Activated CD8-positive, alpha-beta T cell treated with anti-CD3 and anti-CD28 coated beads, Interleukin-2, amount 10 ng/mL, durations not matched to agents 7 days and 5 days (primary cell): Measurements from ENCODE around the gene OR7G1. TPM values are rescaled to one million over a fixed set of nuclear protein-coding genes. Genes with fewer than 3 reads are reported as not detected.

Experiments used
- ATAC-seq: fragments of 150-1000 bp; cut with Tn5 transposase; one replicate; pipeline ENCODE4 v1.10.0; 2021; ENCODE audit warnings: moderate library complexity
- CTCF ChIA-PET: fragments of 350-600 bp; sonication (Branson Sonifier 250); formaldehyde crosslinking; loops from one replicate; lab custom pipeline; 2021; ENCODE audit warnings: antibody characterized with exemption; lab: Charles Lee
- POLR2A ChIA-PET: fragments of 350-600 bp; sonication (Branson Sonifier 250); formaldehyde crosslinking; loops from one replicate; lab custom pipeline; 2021; ENCODE audit warnings: antibody characterized with exemption; lab: Charles Lee
- DNase-seq: peaks from one replicate; pipeline ENCODE4 v3.0.0-alpha.2; 2020
- H3K27ac Mint-ChIP-seq: one replicate; pipeline ENCODE4 v1.8.0; 2021; ENCODE audit warnings: mild to moderate bottlenecking, mixed read lengths
- H3K27me3 Mint-ChIP-seq: one replicate; pipeline ENCODE4 v1.8.0; 2021; ENCODE audit warnings: low read depth, mixed read lengths
- H3K36me3 Mint-ChIP-seq: one replicate; pipeline ENCODE4 v1.8.0; 2021; ENCODE audit warnings: low read depth, mixed read lengths
- H3K4me1 Mint-ChIP-seq: one replicate; pipeline ENCODE4 v1.8.0; 2021; ENCODE audit warnings: low read depth, mixed read lengths
- H3K4me3 Mint-ChIP-seq: one replicate; pipeline ENCODE4 v1.8.0; 2021; ENCODE audit warnings: mild to moderate bottlenecking, mixed read lengths
- H3K9me3 Mint-ChIP-seq: one replicate; pipeline ENCODE4 v1.8.0; 2022; ENCODE audit warnings: mixed read lengths; ENCODE audit not compliant: insufficient read depth
- total RNA-seq, 2 experiments: library from RNA; stranded (reverse); gene quantifications; one replicate each; pipeline ENCODE4 v1.2.3, GENCODE V29; 2021

The OR7G1 gene
- total RNA-seq, 2 experiments from 2014 or later, result not detected

GRCh38 chr19:9140159-9140874 lies 24.8 kb upstream of the OR7G1 start, which contains the start of gene ZNF317:
TSS of gene ZNF317 (plus strand) at chr19:9140397. CDS start at chr19:9156017, 15,620 bp downstream.
- ChIA-PET POLR2A (interaction anchor here (1.1 kb wide), 1 partner anchor 684 kb away, joined by 3 read pairs; no protein-coding TSS in a partner anchor), CTCF (interaction anchor here (1.3 kb wide), 1 partner anchor 65 kb away, joined by 4 read pairs; no protein-coding TSS in a partner anchor)
- peak within 1 kb of the TSS; percentile 98 for H3K27ac Mint-ChIP-seq
- H3K27me3 Mint-ChIP-seq, result no peaks in the 10 kb centered on the region
- peaks cover 24% of the 10 kb centered on the region for H3K9me3 Mint-ChIP-seq
- DNase-seq (peak; percentile 95), ATAC-seq (peak; percentile 96)
- peaks cover 44% of the 10 kb centered on the region for H3K36me3 Mint-ChIP-seq
- peaks cover 44% of the 10 kb centered on the region for H3K4me1 Mint-ChIP-seq
- H3K4me3 Mint-ChIP-seq, result peak within 1 kb of the TSS; percentile 96

- H3K4me1 Mint-ChIP-seq, result peaks cover 42% of the 10 kb centered on the region
- H3K9me3 Mint-ChIP-seq, result peaks cover 18% of the 10 kb centered on the region
- H3K36me3 Mint-ChIP-seq, result peaks cover 38% of the 10 kb centered on the region
- ATAC-seq (peak; percentile 12), DNase-seq (no peak)
- H3K4me3 Mint-ChIP-seq, result peak overlapping the region; percentile 96
- H3K27ac Mint-ChIP-seq, result peak overlapping the region; percentile 98
- H3K27me3 Mint-ChIP-seq, result no peaks in the 10 kb centered on the region
- ChIA-PET CTCF (interaction anchor here (1.3 kb wide), 1 partner anchor 66 kb away, joined by 4 read pairs; no protein-coding TSS in a partner anchor), POLR2A (interaction anchor here (1.1 kb wide), 1 partner anchor 684 kb away, joined by 3 read pairs; no protein-coding TSS in a partner anchor)
These were observed 24.1 kb upstream of the OR7G1 start for GRCh38 chr19:9139609-9140158.

- Mint-ChIP-seq H3K27ac (no peak overlapping the region), H3K9me3 (no peaks in the 10 kb centered on the region), H3K36me3 (no peaks in the 10 kb centered on the region), H3K4me3 (no peak overlapping the region), H3K4me1 (peaks cover 18% of the 10 kb centered on the region), H3K27me3 (peaks cover 6% of the 10 kb centered on the region)
- CTCF ChIA-PET, result no interaction called here
- no peak for DNase-seq
- ATAC-seq, result no peak
- POLR2A ChIA-PET, result no interaction called here
These were observed 16.9 kb upstream of the OR7G1 start for GRCh38 chr19:9132422-9132821.

- Mint-ChIP-seq H3K27me3 (peaks cover 12% of the 10 kb centered on the region), H3K27ac (peak overlapping the region; percentile 47), H3K36me3 (no peaks in the 10 kb centered on the region), H3K9me3 (no peaks in the 10 kb centered on the region), H3K4me1 (peaks cover 10% of the 10 kb centered on the region), H3K4me3 (no peak overlapping the region)
- DNase-seq (peak; percentile 28), ATAC-seq (peak; percentile 67)
- POLR2A ChIA-PET, result no interaction called here
- CTCF ChIA-PET, result interaction anchor here (1.0 kb wide), 1 partner anchor 74 kb away, joined by 4 read pairs; no protein-coding TSS in a partner anchor
These were observed 15.4 kb upstream of the OR7G1 start for GRCh38 chr19:9130965-9131364.

- Mint-ChIP-seq H3K27ac (no peak overlapping the region), H3K36me3 (no peaks in the 10 kb centered on the region), H3K4me3 (no peak overlapping the region), H3K27me3 (peaks cover 8% of the 10 kb centered on the region), H3K4me1 (peaks cover 9% of the 10 kb centered on the region), H3K9me3 (no peaks in the 10 kb centered on the region)
- ChIA-PET CTCF (no interaction called here), POLR2A (no interaction called here)
- ATAC-seq (no peak), DNase-seq (no peak)
These were observed 12.6 kb upstream of the OR7G1 start for GRCh38 chr19:9128171-9128570.

GRCh38 chr19:9126900-9127405 lies 11.4 kb upstream of the OR7G1 start, which contains the start of gene OR7G3:
TSS of gene OR7G3 (minus strand) at chr19:9126950. CDS start at chr19:9126950, 0 bp downstream.
- H3K4me3 Mint-ChIP-seq, result no peak within 1 kb of the TSS
- no peak for DNase-seq
- CTCF ChIA-PET, result no interaction called here
- no peaks in the 10 kb centered on the region for H3K36me3 Mint-ChIP-seq
- H3K4me1 Mint-ChIP-seq, result peaks cover 9% of the 10 kb centered on the region
- no peaks in the 10 kb centered on the region for H3K9me3 Mint-ChIP-seq
- POLR2A ChIA-PET, result interaction anchor here (0.7 kb wide), 1 partner anchor 298 kb away, joined by 4 read pairs; no protein-coding TSS in a partner anchor
- ATAC-seq, result no peak
- H3K27ac Mint-ChIP-seq, result no peak within 1 kb of the TSS
- peaks cover 8% of the 10 kb centered on the region for H3K27me3 Mint-ChIP-seq

- CTCF ChIA-PET, result no interaction called here
- Mint-ChIP-seq H3K27me3 (peaks cover 10% of the 10 kb centered on the region), H3K4me1 (no peaks in the 10 kb centered on the region), H3K4me3 (no peak overlapping the region), H3K9me3 (no peaks in the 10 kb centered on the region), H3K27ac (no peak overlapping the region), H3K36me3 (no peaks in the 10 kb centered on the region)
- DNase-seq (no peak), ATAC-seq (no peak)
- POLR2A ChIA-PET, result no interaction called here
These were observed 984 bp upstream of the OR7G1 start for GRCh38 chr19:9116547-9116946.

GRCh38 chr19:9109959-9110358 lies 5.6 kb downstream of the OR7G1 start:
- no peak for ATAC-seq
- no peaks in the 10 kb centered on the region for H3K36me3 Mint-ChIP-seq
- no peak overlapping the region for H3K4me3 Mint-ChIP-seq
- H3K4me1 Mint-ChIP-seq, result no peaks in the 10 kb centered on the region
- no peaks in the 10 kb centered on the region for H3K9me3 Mint-ChIP-seq
- POLR2A ChIA-PET, result no interaction called here
- H3K27me3 Mint-ChIP-seq, result peaks cover 2% of the 10 kb centered on the region
- CTCF ChIA-PET, result no interaction called here
- H3K27ac Mint-ChIP-seq, result no peak overlapping the region
- DNase-seq, result no peak

GRCh38 chr19:9107375-9107774 lies 8.2 kb downstream of the OR7G1 start, which contains the start of gene OR7G2:
TSS of gene OR7G2 (minus strand) at chr19:9107475. CDS start at chr19:9103243, 4,232 bp downstream.
- ATAC-seq (no peak), DNase-seq (no peak)
- CTCF ChIA-PET, result no interaction called here
- H3K4me3 Mint-ChIP-seq, result no peak within 1 kb of the TSS
- H3K4me1 Mint-ChIP-seq, result no peaks in the 10 kb centered on the region
- H3K36me3 Mint-ChIP-seq, result no peaks in the 10 kb centered on the region
- H3K27ac Mint-ChIP-seq, result no peak within 1 kb of the TSS
- POLR2A ChIA-PET, result no interaction called here
- peaks cover 2% of the 10 kb centered on the region for H3K27me3 Mint-ChIP-seq
- H3K9me3 Mint-ChIP-seq, result no peaks in the 10 kb centered on the region

GRCh38 chr19:9086761-9087160 lies 28.8 kb downstream of the OR7G1 start, which contains the start of gene OR1M1:
TSS of gene OR1M1 (plus strand) at chr19:9087061. CDS start at chr19:9093245, 6,184 bp downstream.
- ChIA-PET CTCF (no interaction called here), POLR2A (no interaction called here)
- Mint-ChIP-seq H3K4me3 (no peak within 1 kb of the TSS), H3K9me3 (no peaks in the 10 kb centered on the region), H3K4me1 (no peaks in the 10 kb centered on the region), H3K36me3 (no peaks in the 10 kb centered on the region), H3K27ac (no peak within 1 kb of the TSS), H3K27me3 (peaks cover 2% of the 10 kb centered on the region)
- DNase-seq (no peak), ATAC-seq (no peak)

- H3K9me3 Mint-ChIP-seq, result no peaks in the 10 kb centered on the region
- CTCF ChIA-PET, result no interaction called here
These were observed 36.9 kb downstream of the OR7G1 start for GRCh38 chr19:9078651-9079050.

GRCh38 chr19:9076901-9077300 lies 38.7 kb downstream of the OR7G1 start:
- Mint-ChIP-seq H3K27me3 (no peaks in the 10 kb centered on the region), H3K4me1 (peaks cover 3% of the 10 kb centered on the region), H3K9me3 (no peaks in the 10 kb centered on the region), H3K4me3 (no peak overlapping the region), H3K27ac (no peak overlapping the region), H3K36me3 (no peaks in the 10 kb centered on the region)
- no peak for DNase-seq
- ChIA-PET CTCF (no interaction called here), POLR2A (no interaction called here)
- no peak for ATAC-seq

More at GRCh38 chr19:9078651-9079050, 36.9 kb downstream of the OR7G1 start:
- no peak overlapping the region for H3K4me3 Mint-ChIP-seq
- ATAC-seq (no peak), DNase-seq (no peak)
- POLR2A ChIA-PET, result no interaction called here
- no peak overlapping the region for H3K27ac Mint-ChIP-seq
- H3K36me3 Mint-ChIP-seq, result no peaks in the 10 kb centered on the region
- no peaks in the 10 kb centered on the region for H3K27me3 Mint-ChIP-seq
- H3K4me1 Mint-ChIP-seq, result peaks cover 3% of the 10 kb centered on the region
